Fibroblast of the conjunctiva (primary cell): Measurements from ENCODE around the gene CRYGB.
"Not testable (repeated sequence)": the region's sequence is repeated elsewhere in the genome, so short reads cannot be mapped to it uniquely, and the experiment has no call there.

Experiments
- DNase-seq: peaks from one replicate; pipeline ENCODE4 v3.0.0-alpha.2; 2010; ENCODE audit warnings: low read depth

The CRYGB gene

DNA sequence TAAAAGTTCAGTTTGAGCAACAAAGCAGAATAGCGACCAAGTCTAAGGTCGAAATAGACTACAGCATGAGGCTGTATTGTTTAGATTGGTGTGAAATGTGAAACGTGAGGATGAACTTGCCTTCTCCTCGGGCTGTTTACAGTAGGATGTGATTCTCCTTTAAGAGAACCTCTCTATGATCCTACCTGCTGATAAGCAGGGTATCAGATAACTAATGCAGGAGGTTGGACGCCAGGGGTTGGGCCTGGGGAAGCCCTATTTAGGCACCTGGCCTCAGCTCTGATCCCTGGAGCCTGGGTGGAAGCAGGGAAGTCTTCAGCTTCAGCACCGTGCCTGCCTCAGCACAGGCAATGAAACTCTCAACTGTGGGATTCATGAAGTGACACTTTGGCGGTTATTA lies 33.0 kb downstream of the CRYGB start:
- no peak for DNase-seq

DNA sequence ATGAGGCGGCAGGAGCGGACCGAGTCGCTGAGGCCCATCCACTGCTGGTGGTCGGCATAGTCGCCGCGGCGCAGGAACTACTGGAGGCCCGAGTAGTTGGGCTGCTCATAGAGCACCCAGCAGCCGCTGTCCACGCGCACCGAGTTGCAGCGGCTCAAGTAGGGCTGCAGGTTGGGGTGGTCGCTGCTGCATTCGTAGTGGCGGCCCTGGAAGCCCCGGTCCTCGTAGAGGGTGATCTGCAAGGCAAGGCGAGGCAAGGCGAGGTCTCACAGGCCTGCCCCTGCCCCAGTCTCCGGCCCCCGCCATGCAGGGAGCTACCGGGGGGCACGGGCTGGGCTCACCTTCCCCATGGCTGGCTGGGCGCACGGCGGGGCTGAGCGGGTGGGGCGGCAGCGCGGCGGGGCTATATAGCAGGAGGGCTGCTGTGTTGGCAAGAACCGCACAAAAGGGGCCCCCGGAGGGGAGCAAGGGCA lies 33.6 kb downstream of the CRYGB start:
- DNase-seq = not testable (repeated sequence)

DNA sequence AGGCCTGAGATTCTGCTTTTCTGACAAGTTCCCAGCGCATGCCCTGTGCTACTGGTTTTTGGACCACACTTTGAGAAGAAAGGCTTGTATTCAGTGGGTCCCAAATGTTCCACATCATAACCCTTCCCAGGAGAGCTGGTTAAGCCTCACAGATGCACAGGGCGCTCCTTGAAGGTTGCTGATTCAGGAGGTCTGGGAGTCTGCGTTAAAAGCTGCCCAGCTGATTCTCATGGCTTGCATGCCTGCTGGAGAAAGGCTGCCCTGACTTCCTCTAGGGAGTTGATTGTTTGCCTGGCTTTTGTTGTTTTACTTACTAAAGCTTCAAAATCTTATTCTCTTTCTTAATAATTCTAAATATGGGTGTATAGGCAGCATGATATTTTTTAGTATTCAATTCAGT lies 42.3 kb downstream of the CRYGB start:
- DNase-seq = no peak

DNA sequence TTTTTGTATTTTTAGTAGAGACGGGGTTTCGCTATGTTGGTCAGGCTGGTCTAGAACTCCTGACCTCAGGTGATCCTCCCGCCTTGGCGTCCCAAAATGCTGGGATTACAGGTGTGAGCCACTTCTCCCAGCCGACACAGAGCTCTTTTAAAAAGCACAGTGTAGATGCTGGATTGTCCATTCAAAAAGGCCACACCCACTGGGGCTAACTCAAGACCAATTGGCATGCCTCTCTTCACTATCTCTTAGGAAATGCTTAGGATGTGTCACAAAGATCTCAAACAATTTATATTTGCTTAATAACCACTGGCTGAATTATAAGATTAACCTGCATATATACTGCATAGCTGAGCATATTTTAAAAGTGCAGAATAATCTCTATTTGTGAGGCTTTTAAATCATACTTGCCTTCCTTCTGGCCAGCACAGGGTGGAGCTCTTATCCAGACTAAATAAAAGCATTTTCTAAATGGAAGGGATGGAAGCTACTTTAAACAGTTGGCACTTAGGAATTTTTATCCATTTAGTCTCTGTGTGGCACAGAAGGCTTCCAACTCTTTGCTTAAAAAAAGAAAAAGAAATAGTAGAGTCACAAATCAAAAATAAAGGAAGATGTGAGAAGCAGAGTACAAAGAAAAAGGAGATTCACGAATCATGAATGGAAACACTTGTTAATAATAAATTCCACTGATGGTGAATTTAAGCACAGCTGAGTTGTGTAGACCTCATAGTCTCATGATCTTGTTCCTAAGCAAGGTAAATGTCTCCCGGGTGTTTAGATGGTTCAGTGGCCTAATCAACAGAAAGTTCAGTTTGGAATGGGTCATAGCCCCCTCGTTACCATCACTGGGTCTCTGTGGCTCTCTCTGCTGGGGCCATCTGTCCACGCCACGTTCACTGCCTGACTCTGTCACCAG lies 44.0 kb downstream of the CRYGB start:
- peak; percentile 23 for DNase-seq

DNA sequence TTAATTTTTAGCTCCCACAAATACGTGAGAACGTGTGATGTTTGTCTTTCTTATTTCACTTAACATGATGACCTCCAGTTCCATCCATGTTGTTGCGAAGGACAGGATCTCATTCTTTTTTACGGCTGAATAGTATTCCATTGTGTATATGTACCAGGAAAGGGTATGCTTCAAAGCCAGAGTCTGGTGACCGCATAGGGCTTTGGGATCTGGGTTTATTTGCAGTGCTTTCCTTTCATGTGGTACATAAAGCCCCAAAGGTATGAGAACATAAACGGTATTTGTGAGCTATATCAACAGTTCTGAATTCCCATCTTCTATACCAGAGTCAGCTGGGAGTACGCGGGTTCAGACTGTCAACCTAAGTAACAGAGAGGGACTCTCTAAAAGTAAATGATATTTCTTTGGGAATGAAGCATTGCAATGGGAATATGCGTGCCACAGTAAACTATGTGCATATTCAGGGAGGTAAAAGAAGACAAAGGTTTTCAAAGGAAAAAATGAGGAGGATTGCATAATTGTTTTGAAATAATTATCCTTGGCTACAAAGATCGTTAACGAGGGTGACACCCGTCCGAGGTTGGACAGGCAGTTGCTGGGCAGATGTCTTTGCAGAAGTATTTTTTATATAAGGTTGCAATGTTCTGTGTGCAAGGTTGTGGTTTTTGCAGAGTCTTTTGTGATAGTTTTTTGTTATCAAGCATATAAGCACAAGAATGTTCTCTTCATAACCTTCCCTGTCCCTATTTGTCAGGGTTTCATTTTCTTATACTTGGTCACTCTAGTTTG lies 46.1 kb downstream of the CRYGB start:
- no peak for DNase-seq

DNA sequence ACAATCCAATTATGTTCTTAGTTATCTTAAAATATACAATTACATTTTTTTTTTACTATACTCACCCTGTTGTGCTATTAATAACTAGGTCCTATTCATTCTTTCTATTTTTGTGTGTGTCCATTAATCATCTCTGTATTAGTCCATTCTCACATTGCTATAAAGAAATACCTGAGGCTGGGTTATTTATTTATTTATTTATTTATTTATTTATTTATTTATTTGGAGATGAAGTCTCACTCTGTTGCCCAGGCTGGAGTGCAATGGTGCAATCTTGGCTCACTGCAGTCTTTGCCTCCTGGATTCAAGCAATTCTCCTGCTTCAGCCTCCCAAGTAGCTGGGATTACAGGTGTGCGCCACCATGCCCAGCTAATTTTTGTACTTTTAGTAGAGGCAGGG lies 47.3 kb downstream of the CRYGB start:
- DNase-seq = not testable (repeated sequence)

DNA sequence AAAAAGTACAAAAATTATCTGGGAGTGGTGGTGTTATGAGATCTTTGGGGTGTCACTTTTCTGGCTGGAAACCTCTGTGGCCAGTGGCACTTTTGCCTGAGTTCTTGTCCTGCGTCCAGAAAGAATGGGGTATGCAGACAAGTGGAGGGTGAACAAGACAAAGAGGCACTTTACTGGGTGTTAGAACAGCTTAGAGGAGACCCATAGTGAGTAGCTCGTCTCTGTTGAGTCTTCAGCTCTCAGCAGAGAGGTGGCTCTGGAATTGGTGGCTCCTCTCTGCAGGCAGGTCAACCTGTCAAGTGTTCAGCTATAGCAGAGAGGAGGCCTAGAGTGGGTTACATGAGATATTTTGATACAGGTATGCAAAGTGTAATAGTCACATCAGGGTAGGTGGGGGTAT lies 47.7 kb downstream of the CRYGB start:
- DNase-seq = no peak

DNA sequence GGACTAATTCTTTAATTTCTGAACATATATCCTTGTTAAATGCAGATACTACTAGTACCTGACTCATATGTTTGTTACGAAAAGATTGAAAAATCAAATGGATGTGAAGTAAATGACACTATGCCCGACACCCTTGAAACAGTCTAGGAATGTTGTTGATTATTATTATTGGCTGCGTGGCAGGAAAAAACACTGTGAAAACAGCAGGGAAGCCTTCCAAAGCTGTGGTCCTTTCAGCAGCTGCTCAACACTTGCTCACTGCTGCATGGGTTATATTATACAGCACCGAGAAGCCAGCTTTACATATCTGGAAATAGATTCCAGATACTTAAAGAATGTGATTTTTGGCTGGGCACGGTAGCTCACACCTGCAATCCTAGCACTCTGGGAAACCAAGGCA lies 48.2 kb downstream of the CRYGB start:
- DNase-seq = peak; percentile 45

DNA sequence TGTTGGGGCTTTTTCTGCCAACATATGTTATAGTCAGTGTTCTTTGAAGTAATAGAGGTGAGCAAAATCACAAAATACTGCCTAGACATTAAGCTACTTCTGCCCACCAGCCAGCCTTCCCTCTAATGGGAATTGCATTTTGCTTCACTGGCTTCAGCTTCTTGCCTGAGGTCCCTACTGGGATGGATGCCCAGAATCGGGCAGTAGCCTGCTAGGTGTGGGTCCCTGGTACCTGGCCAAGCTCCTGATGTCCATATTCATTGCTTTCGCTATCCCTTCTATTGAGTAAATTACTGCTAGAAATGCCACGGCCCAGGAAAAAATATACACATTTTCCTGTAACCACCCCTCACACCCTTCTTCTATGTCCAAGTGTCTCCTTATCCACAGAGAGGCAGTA lies 48.6 kb downstream of the CRYGB start:
- DNase-seq = no peak

DNA sequence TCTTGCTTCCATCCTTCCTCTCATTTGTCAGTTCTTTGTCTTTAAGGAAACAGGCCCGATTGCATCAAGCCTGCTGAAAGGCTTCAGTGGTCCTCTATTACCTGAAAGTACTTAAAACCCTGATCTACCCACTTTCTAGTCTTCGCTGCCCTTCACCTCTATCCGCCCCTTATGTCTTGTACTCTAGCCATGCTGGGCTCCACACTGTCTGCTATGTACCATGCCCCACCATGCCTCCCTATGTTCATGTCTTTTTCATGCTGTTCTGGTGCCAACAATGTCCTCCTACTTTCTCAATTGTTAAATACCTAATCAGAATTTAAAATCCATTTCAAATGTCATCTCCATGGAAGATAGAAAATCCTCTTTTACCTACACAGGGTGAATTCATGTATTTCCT lies 49.9 kb downstream of the CRYGB start:
- no peak for DNase-seq

DNA sequence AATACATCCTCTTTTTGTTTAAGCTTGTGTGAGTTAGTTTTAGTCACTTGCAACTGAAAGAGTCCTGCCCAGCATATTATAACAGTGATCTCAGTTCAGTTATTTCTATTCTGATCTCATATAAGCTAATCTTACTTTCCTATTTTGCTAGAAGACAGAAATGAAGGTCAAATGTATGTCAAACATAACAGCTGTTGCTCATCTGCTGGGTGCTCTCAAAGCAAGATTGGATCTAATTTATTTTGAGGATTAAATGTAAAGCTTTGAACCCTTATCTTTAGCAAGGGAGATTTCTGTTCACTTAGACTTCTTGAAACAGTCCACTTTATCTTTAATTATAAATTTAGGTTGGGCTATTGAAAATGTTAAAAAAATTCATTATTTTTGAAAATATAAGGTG lies 52.8 kb downstream of the CRYGB start:
- no peak for DNase-seq
